Common myeloid progenitor, CD34-positive (primary cell): ENCODE measurements around the gene RNASE8.

Experiments
- CTCF ChIA-PET: fragments of 350-600 bp; sonication (Branson Sonifier 250); formaldehyde crosslinking; loops from one replicate; lab custom pipeline; 2021; ENCODE audit warnings: antibody characterized with exemption; lab: Charles Lee
- POLR2A ChIA-PET: fragments of 350-600 bp; sonication (Branson Sonifier 250); formaldehyde crosslinking; loops from one replicate; lab custom pipeline; 2021; ENCODE audit warnings: antibody characterized with exemption; lab: Charles Lee
- DNase-seq, 3 donors: peaks; one replicate each; pipeline versions ENCODE4 v3.0.0 to v3.0.0-alpha.2; 2013
- H3K27ac ChIP-seq, 2 experiments: 1 replicate in 1 of 2; 2 replicates in 1 of 2; pipeline ENCODE4 v1.7.0; 2013; ENCODE audit warnings: inconsistent platforms in 2 of 2, low read length in 2 of 2, mild to moderate bottlenecking in 2 of 2, low read depth in 1 of 2, moderate library complexity in 1 of 2; ENCODE audit not compliant: severe bottlenecking in 2 of 2, insufficient read depth in 1 of 2, poor library complexity in 1 of 2
- H3K27me3 ChIP-seq, 5 experiments: replicated peaks in 2 of 5; 1 replicate in 3 of 5; 2 replicates in 2 of 5; pipeline versions ENCODE4 v1.6.1 to v1.7.0; 2013; ENCODE audit warnings: low read length in 4 of 5, mild to moderate bottlenecking in 2 of 5, moderate library complexity in 2 of 5, inconsistent platforms in 1 of 5; ENCODE audit not compliant: insufficient read depth in 5 of 5, control insufficient read depth in 4 of 5
- H3K36me3 ChIP-seq, 4 experiments: 1 replicate in 2 of 4; 2 replicates in 2 of 4; pipeline versions ENCODE4 v1.6.1 to v1.7.0; 2013; ENCODE audit warnings: low read length in 3 of 4, control low read depth in 1 of 4, mild to moderate bottlenecking in 1 of 4; ENCODE audit not compliant: control insufficient read depth in 4 of 4, insufficient read depth in 4 of 4
- H3K4me1 ChIP-seq, 4 experiments: 1 replicate in 3 of 4; 2 replicates in 1 of 4; pipeline versions ENCODE4 v1.6.1 to v1.7.1; 2013; ENCODE audit warnings: low read length in 3 of 4, mild to moderate bottlenecking in 3 of 4, control low read depth in 1 of 4, inconsistent platforms in 1 of 4, moderate library complexity in 1 of 4; ENCODE audit not compliant: control insufficient read depth in 4 of 4, insufficient read depth in 4 of 4; ENCODE audit errors: control extremely low read depth in 1 of 4
- H3K4me3 ChIP-seq, 7 experiments: 1 replicate in 4 of 7; 2 replicates in 3 of 7; pipeline versions ENCODE4 v1.5.1 to v1.7.0; 2013; ENCODE audit warnings: mild to moderate bottlenecking in 7 of 7, low read length in 6 of 7, moderate library complexity in 6 of 7, inconsistent platforms in 2 of 7, low read depth in 2 of 7, control low read depth in 1 of 7; ENCODE audit not compliant: insufficient read depth in 4 of 7, control insufficient read depth in 1 of 7; ENCODE audit errors: extremely low read depth in 1 of 7
- H3K9me3 ChIP-seq, 5 experiments: 1 replicate in 4 of 5; 2 replicates in 1 of 5; pipeline versions ENCODE4 v1.6.1 to v1.7.1; 2013; ENCODE audit warnings: low read length in 4 of 5, mild to moderate bottlenecking in 2 of 5, inconsistent platforms in 1 of 5, low read depth in 1 of 5, moderate library complexity in 1 of 5; ENCODE audit not compliant: control insufficient read depth in 4 of 5, insufficient read depth in 2 of 5; ENCODE audit errors: control extremely low read depth in 1 of 5
- WGBS: methylation state at CpG from one replicate; pipeline ENCODE4 v1.1.5; 2013; ENCODE audit not compliant: insufficient coverage; 5-methylcytosine and 5-hydroxymethylcytosine counted together

RNASE8 gene

GRCh38 chr14:21084396-21084795 is 26.8 kb downstream of the RNASE8 start:
- no peak for DNase-seq
- 86% methylated on average over 1 of the region's 2 CpGs for WGBS
- ChIA-PET CTCF (interaction anchor here (1.0 to 9.9 kb wide), 5 partner anchors 8 to 69 kb away, joined by 4 to 124 read pairs (median 9); partner anchors contain the start of gene ARHGEF40), POLR2A (no interaction called here)
- Histone ChIP-seq H3K9me3 (no peaks in the 10 kb centered on the region), H3K4me1 (peaks cover 0 to 14% (median 10%) of the 10 kb centered on the region in 4 experiments), H3K27me3 (no peaks in the 10 kb centered on the region), H3K4me3 (no peak overlapping the region), H3K27ac (no peak overlapping the region), H3K36me3 (peaks cover 4 to 62% (median 36%) of the 10 kb centered on the region in 4 experiments)

- Histone ChIP-seq H3K27ac (no peak overlapping the region), H3K4me1 (peaks cover 0 to 14% (median 10%) of the 10 kb centered on the region in 4 experiments), H3K4me3 (no peak overlapping the region), H3K27me3 (no peaks in the 10 kb centered on the region), H3K36me3 (peaks cover 4 to 61% (median 34%) of the 10 kb centered on the region in 4 experiments), H3K9me3 (no peaks in the 10 kb centered on the region)
- ChIA-PET POLR2A (no interaction called here), CTCF (interaction anchor here (0.8 to 9.9 kb wide), 4 partner anchors 7 to 17 kb away, joined by 3 to 124 read pairs (median 10); partner anchors contain the start of gene ARHGEF40)
- peak in 1 of 3 donors; percentile 21 for DNase-seq
- 93% methylated on average over 17 of the region's 17 CpGs for WGBS
Measured at GRCh38 chr14:21084998-21085853, 27.6 kb downstream of the RNASE8 start.

- Histone ChIP-seq H3K9me3 (no peaks in the 10 kb centered on the region), H3K27ac (peak overlapping the region; percentile 13 to 59), H3K4me3 (no peak overlapping the region), H3K27me3 (no peaks in the 10 kb centered on the region), H3K4me1 (peaks cover 0 to 14% (median 10%) of the 10 kb centered on the region in 4 experiments), H3K36me3 (peaks cover 4 to 65% (median 34%) of the 10 kb centered on the region in 4 experiments)
- 100% methylated on average over 1 of the region's 4 CpGs for WGBS
- ChIA-PET POLR2A (interaction anchor here (1.0 to 1.4 kb wide), 2 partner anchors 16 to 18 kb away, joined by 5 to 10 read pairs; partner anchors contain the start of gene ARHGEF40), CTCF (interaction anchor here (0.6 to 9.9 kb wide), 10 partner anchors 8 to 76 kb away, joined by 3 to 124 read pairs (median 6); partner anchors contain the start of genes ARHGEF40 and TMEM253)
- DNase-seq = no peak
Measured at GRCh38 chr14:21086908-21087293, 29.3 kb downstream of the RNASE8 start.

GRCh38 chr14:21087294-21088091 is 29.9 kb downstream of the RNASE8 start:
- 58% methylated on average over 13 of the region's 19 CpGs for WGBS
- ChIA-PET POLR2A (interaction anchor here (1.0 to 1.4 kb wide), 2 partner anchors 17 to 19 kb away, joined by 5 to 10 read pairs; partner anchors contain the start of gene ARHGEF40), CTCF (interaction anchor here (0.6 to 9.9 kb wide), 11 partner anchors 9 to 76 kb away, joined by 3 to 124 read pairs (median 5); partner anchors contain the start of genes ARHGEF40 and TMEM253)
- Histone ChIP-seq H3K4me1 (peaks cover 0 to 14% (median 11%) of the 10 kb centered on the region in 4 experiments), H3K9me3 (no peaks in the 10 kb centered on the region), H3K36me3 (peaks cover 4 to 63% (median 30%) of the 10 kb centered on the region in 4 experiments), H3K4me3 (no peak overlapping the region), H3K27ac (peak overlapping the region; percentile 62 to 68), H3K27me3 (no peaks in the 10 kb centered on the region)
- peak; percentile 95 to 99 (median 99) for DNase-seq

GRCh38 chr14:21088687-21089086 is 31.1 kb downstream of the RNASE8 start:
- ChIA-PET CTCF (interaction anchor here (1.0 to 9.9 kb wide), 8 partner anchors 14 to 409 kb away, joined by 3 to 124 read pairs (median 39); partner anchors contain the start of genes ARHGEF40 and TMEM253), POLR2A (interaction anchor here (2.1 kb wide), 1 partner anchor 16 kb away, joined by 5 read pairs; no protein-coding TSS in a partner anchor)
- H3K9me3 ChIP-seq = no peaks in the 10 kb centered on the region
- peaks cover 4 to 65% (median 30%) of the 10 kb centered on the region in 4 experiments for H3K36me3 ChIP-seq
- 91% methylated on average over 3 of the region's 4 CpGs for WGBS
- H3K4me1 ChIP-seq = peaks cover 0 to 18% (median 13%) of the 10 kb centered on the region in 4 experiments
- H3K27me3 ChIP-seq = no peaks in the 10 kb centered on the region
- no peak for DNase-seq
- H3K27ac ChIP-seq = peak overlapping the region in 1 of 2 experiments; percentile 68
- H3K4me3 ChIP-seq = no peak overlapping the region

GRCh38 chr14:21089271-21089670 is 31.6 kb downstream of the RNASE8 start:
- CTCF ChIA-PET = interaction anchor here (0.8 to 9.9 kb wide), 13 partner anchors 11 to 410 kb away, joined by 3 to 124 read pairs (median 7); partner anchors contain the start of genes ARHGEF40 and TMEM253
- Histone ChIP-seq H3K27me3 (no peaks in the 10 kb centered on the region), H3K9me3 (no peaks in the 10 kb centered on the region), H3K36me3 (peaks cover 4 to 60% (median 29%) of the 10 kb centered on the region in 4 experiments), H3K4me3 (no peak overlapping the region), H3K4me1 (peaks cover 0 to 18% (median 13%) of the 10 kb centered on the region in 4 experiments), H3K27ac (peak overlapping the region in 1 of 2 experiments; percentile 18)
- no CpG with 5 or more reads among the region's 1 CpG for WGBS
- POLR2A ChIA-PET = interaction anchor here (2.1 kb wide), 1 partner anchor 15 kb away, joined by 5 read pairs; no protein-coding TSS in a partner anchor
- no peak for DNase-seq
